WTC11 (cell line): ENCODE results near the gene CERCAM. TPM values are rescaled to one million over a fixed set of nuclear protein-coding genes. Genes with fewer than 3 reads are reported as not detected.

ENCODE experiments used
- ATAC-seq: fragments of 200-7000 bp; cut with Tn5 transposase; 2 replicates; pipeline ENCODE4 v1.10.0; 2021; ENCODE audit warnings: mild to moderate bottlenecking, moderate library complexity
- CTCF ChIA-PET: fragments of 300-600 bp; sonication (Branson Sonifier 250); formaldehyde crosslinking; loops from one replicate; lab custom pipeline; 2021; ENCODE audit warnings: antibody characterized with exemption; lab: Charles Lee
- POLR2A ChIA-PET: fragments of 350-600 bp; sonication (Branson Sonifier 250); formaldehyde crosslinking; loops from one replicate; lab custom pipeline; 2021; ENCODE audit warnings: antibody characterized with exemption; lab: Charles Lee
- DNase-seq: peaks from one replicate; pipeline ENCODE4 v3.0.0; 2021; ENCODE audit warnings: low spot score
- H3K27ac Mint-ChIP-seq: 2 replicates; pipeline ENCODE4 v1.8.0; 2021; ENCODE audit warnings: mixed read lengths
- H3K27me3 Mint-ChIP-seq: 2 replicates; pipeline ENCODE4 v1.8.0; 2021; ENCODE audit warnings: low read depth, mild to moderate bottlenecking, moderate library complexity, mixed read lengths
- H3K36me3 Mint-ChIP-seq: 2 replicates; pipeline ENCODE4 v1.8.0; 2021; ENCODE audit warnings: mixed read lengths
- H3K4me1 Mint-ChIP-seq: 2 replicates; pipeline ENCODE4 v1.8.0; 2022; ENCODE audit warnings: mixed read lengths
- H3K4me3 Mint-ChIP-seq: 2 replicates; pipeline ENCODE4 v1.8.0; 2021; ENCODE audit warnings: mild to moderate bottlenecking, moderate library complexity, mixed read lengths
- H3K9me3 Mint-ChIP-seq: 2 replicates; pipeline ENCODE4 v1.8.0; 2021; ENCODE audit warnings: mixed read lengths
- AFF4 ChIP-seq: sonication (generic); formaldehyde crosslinking; IDR thresholded peaks from 2 replicates; pipeline ENCODE4 v1.8.1; 2023; ENCODE audit warnings: mild to moderate bottlenecking, missing genetic modification reagents, borderline replicate concordance
- CTCF ChIP-seq: fragments of 200-600 bp; IDR thresholded peaks from 2 replicates; pipeline ENCODE4 v1.8.0; 2022; ENCODE audit warnings: antibody characterized with exemption
- E2F4 ChIP-seq: sonication (generic); formaldehyde crosslinking; IDR thresholded peaks from 2 replicates; pipeline ENCODE4 v1.8.1; 2022; ENCODE audit warnings: low read depth, mild to moderate bottlenecking, moderate library complexity, missing genetic modification reagents, borderline replicate concordance
- ESRRA ChIP-seq: sonication (generic); formaldehyde crosslinking; IDR thresholded peaks from 2 replicates; pipeline ENCODE4 v1.8.1; 2022; ENCODE audit warnings: mild to moderate bottlenecking, missing genetic modification reagents, borderline replicate concordance
- FOXK1 ChIP-seq: sonication (generic); formaldehyde crosslinking; IDR thresholded peaks from 2 replicates; pipeline ENCODE4 v1.8.0; 2022; ENCODE audit warnings: mild to moderate bottlenecking, moderate library complexity, missing genetic modification reagents
- FOXP4 ChIP-seq: sonication (generic); formaldehyde crosslinking; IDR thresholded peaks from 2 replicates; pipeline ENCODE4 v1.8.0; 2022; ENCODE audit warnings: mild to moderate bottlenecking, missing genetic modification reagents
- GABPB1 ChIP-seq: sonication (generic); formaldehyde crosslinking; IDR thresholded peaks from 2 replicates; pipeline ENCODE4 v1.8.1; 2023; ENCODE audit warnings: mild to moderate bottlenecking, missing genetic modification reagents
- GRHL2 ChIP-seq: fragments of 250-450 bp; sonication (Bioruptor Pico); IDR thresholded peaks from 2 replicates; pipeline ENCODE4 v1.8.0; 2022; ENCODE audit warnings: mild to moderate bottlenecking, moderate library complexity; ENCODE audit not compliant: insufficient replicate concordance, severe bottlenecking
- GTF2I ChIP-seq: fragments of 250-450 bp; sonication (Bioruptor Pico); conservative IDR thresholded peaks from 2 replicates; pipeline ENCODE4 v1.4.0; 2021; ENCODE audit warnings: mild to moderate bottlenecking
- MLX ChIP-seq: sonication (generic); formaldehyde crosslinking; IDR thresholded peaks from 2 replicates; pipeline ENCODE4 v1.8.1; 2023; ENCODE audit warnings: mild to moderate bottlenecking, missing genetic modification reagents, moderate library complexity
- NFE2L1 ChIP-seq: sonication (generic); formaldehyde crosslinking; IDR thresholded peaks from 2 replicates; pipeline ENCODE4 v1.8.1; 2023; ENCODE audit warnings: missing genetic modification reagents
- NFYB ChIP-seq: sonication (generic); formaldehyde crosslinking; conservative IDR thresholded peaks from 2 replicates; pipeline ENCODE4 v1.8.0; 2022; ENCODE audit warnings: low read depth, missing genetic modification reagents
- PRRX2 ChIP-seq: fragments of 250-450 bp; sonication (Bioruptor Pico); IDR thresholded peaks from 2 replicates; pipeline ENCODE4 v1.8.0; 2021; ENCODE audit warnings: mild to moderate bottlenecking
- TCF7 ChIP-seq: sonication (generic); formaldehyde crosslinking; IDR thresholded peaks from 2 replicates; pipeline ENCODE4 v1.8.0; 2022; ENCODE audit warnings: mild to moderate bottlenecking, low read depth, missing genetic modification reagents, moderate library complexity
- TEAD1 ChIP-seq: sonication (generic); formaldehyde crosslinking; IDR thresholded peaks from 2 replicates; pipeline ENCODE4 v1.8.0; 2022; ENCODE audit warnings: mild to moderate bottlenecking, missing genetic modification reagents
- total RNA-seq: library from RNA; stranded (reverse); gene quantifications from 3 replicates; pipeline ENCODE4 v1.2.3, GENCODE V29; 2021
- TF ChIP-seq, protein P1 (sequence below): fragments of 250-450 bp; sonication (Bioruptor Pico); IDR thresholded peaks from 2 replicates; pipeline ENCODE4 v1.9.0; 2021; ENCODE audit warnings: mild to moderate bottlenecking
- TF ChIP-seq, protein P2 (sequence below): sonication (generic); formaldehyde crosslinking; IDR thresholded peaks from 2 replicates; pipeline ENCODE4 v1.8.1; 2023; ENCODE audit warnings: mild to moderate bottlenecking, moderate library complexity, missing genetic modification reagents
- TF ChIP-seq, protein P3 (sequence below): sonication (generic); formaldehyde crosslinking; IDR thresholded peaks from 2 replicates; pipeline ENCODE4 v1.8.1; 2023; ENCODE audit warnings: mild to moderate bottlenecking, missing genetic modification reagents

Gene CERCAM
- total RNA-seq, 1 experiment from 2014 or later = 15.2 TPM

- Mint-ChIP-seq H3K9me3 (no peaks in the 10 kb centered on the region), H3K27ac (no peak overlapping the region), H3K36me3 (peaks cover 29% of the 10 kb centered on the region), H3K4me1 (no peaks in the 10 kb centered on the region), H3K4me3 (no peak overlapping the region), H3K27me3 (no peaks in the 10 kb centered on the region; the same call in 1 of the 2 replicates)
- DNase-seq (no peak), ATAC-seq (no peak)
- POLR2A ChIA-PET = no interaction called here
- CTCF ChIA-PET = no interaction called here
- no peak for TF ChIP-seq TEAD1 (CRISPR knock-in tag)
Measured at GRCh38 chr9:128470560-128470959, 49.9 kb downstream of the CERCAM start.

GRCh38 chr9:128473104-128473503 is 52.4 kb downstream of the CERCAM start:
- Mint-ChIP-seq H3K27me3 (no peaks in the 10 kb centered on the region; the same call in 1 of the 2 replicates), H3K4me1 (no peaks in the 10 kb centered on the region)
- TF ChIP-seq, protein P1, sequence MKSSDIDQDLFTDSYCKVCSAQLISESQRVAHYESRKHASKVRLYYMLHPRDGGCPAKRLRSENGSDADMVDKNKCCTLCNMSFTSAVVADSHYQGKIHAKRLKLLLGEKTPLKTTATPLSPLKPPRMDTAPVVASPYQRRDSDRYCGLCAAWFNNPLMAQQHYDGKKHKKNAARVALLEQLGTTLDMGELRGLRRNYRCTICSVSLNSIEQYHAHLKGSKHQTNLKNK (CRISPR knock-in tag) = no peak
- TF ChIP-seq ESRRA (CRISPR knock-in tag) (no peak), GTF2I (CRISPR knock-in tag) (no peak), AFF4 (no peak), GABPB1 (no peak), GRHL2 (CRISPR knock-in tag) (no peak), PRRX2 (CRISPR knock-in tag) (no peak), NFE2L1 (CRISPR knock-in tag) (no peak)
- TF ChIP-seq, protein P2, sequence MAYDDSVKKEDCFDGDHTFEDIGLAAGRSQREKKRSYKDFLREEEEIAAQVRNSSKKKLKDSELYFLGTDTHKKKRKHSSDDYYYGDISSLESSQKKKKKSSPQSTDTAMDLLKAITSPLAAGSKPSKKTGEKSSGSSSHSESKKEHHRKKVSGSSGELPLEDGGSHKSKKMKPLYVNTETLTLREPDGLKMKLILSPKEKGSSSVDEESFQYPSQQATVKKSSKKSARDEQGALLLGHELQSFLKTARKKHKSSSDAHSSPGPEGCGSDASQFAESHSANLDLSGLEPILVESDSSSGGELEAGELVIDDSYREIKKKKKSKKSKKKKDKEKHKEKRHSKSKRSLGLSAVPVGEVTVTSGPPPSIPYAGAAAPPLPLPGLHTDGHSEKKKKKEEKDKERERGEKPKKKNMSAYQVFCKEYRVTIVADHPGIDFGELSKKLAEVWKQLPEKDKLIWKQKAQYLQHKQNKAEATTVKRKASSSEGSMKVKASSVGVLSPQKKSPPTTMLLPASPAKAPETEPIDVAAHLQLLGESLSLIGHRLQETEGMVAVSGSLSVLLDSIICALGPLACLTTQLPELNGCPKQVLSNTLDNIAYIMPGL (CRISPR knock-in tag) = no peak
- TF ChIP-seq, protein P3, sequence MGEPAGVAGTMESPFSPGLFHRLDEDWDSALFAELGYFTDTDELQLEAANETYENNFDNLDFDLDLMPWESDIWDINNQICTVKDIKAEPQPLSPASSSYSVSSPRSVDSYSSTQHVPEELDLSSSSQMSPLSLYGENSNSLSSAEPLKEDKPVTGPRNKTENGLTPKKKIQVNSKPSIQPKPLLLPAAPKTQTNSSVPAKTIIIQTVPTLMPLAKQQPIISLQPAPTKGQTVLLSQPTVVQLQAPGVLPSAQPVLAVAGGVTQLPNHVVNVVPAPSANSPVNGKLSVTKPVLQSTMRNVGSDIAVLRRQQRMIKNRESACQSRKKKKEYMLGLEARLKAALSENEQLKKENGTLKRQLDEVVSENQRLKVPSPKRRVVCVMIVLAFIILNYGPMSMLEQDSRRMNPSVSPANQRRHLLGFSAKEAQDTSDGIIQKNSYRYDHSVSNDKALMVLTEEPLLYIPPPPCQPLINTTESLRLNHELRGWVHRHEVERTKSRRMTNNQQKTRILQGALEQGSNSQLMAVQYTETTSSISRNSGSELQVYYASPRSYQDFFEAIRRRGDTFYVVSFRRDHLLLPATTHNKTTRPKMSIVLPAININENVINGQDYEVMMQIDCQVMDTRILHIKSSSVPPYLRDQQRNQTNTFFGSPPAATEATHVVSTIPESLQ (CRISPR knock-in tag) = no peak
- TF ChIP-seq, all 79 proteins: peak for 0
- DNase-seq (no peak), ATAC-seq (no peak)
- H3K9me3 Mint-ChIP-seq = peaks cover 5% of the 10 kb centered on the region
- ChIA-PET CTCF (no interaction called here), POLR2A (no interaction called here)
- H3K27ac Mint-ChIP-seq = no peak overlapping the region
- H3K4me3 Mint-ChIP-seq = no peak overlapping the region
- peaks cover 32% of the 10 kb centered on the region for H3K36me3 Mint-ChIP-seq

GRCh38 chr9:128475867-128476266 is 55.2 kb downstream of the CERCAM start:
- Mint-ChIP-seq H3K36me3 (peaks cover 35% of the 10 kb centered on the region), H3K4me1 (no peaks in the 10 kb centered on the region), H3K4me3 (no peak overlapping the region), H3K27ac (no peak overlapping the region), H3K27me3 (no peaks in the 10 kb centered on the region), H3K9me3 (peaks cover 5% of the 10 kb centered on the region)
- DNase-seq = no peak
- ChIA-PET POLR2A (no interaction called here), CTCF (no interaction called here)
- ATAC-seq = no peak
- TF ChIP-seq MLX (no peak), FOXK1 (CRISPR knock-in tag) (no peak), ESRRA (CRISPR knock-in tag) (no peak), CTCF (no peak), TCF7 (no peak), E2F4 (CRISPR knock-in tag) (no peak), NFYB (no peak), NFE2L1 (CRISPR knock-in tag) (no peak), FOXP4 (CRISPR knock-in tag) (no peak)
